ENCODE data around the gene ZFR2.
"Not testable (repeated sequence)": the region's sequence is repeated elsewhere in the genome, so short reads cannot be mapped to it uniquely, and the experiment has no call there.

DNA sequence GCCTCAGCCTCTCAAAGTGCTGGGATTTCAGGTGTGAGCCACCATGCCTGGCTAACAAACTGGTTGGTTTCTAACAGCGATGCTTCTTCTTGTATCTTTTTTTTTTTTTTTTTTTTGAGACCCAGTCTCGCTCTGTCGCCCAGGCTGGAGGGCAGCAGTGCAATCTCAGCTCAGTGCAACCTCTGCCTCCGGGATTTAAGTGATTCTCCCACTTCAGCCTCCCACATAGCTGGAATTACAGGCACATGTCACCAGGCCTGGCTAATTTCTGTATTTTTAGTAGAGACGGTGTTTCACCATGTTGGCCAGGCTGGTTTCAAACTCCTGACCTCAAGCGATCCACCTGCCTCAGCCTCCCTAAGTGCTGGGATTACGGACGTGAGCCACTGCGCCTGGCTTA, 52.7 kb downstream of the ZFR2 start:
- not testable (repeated sequence) for TF ChIP-seq ARNTL (CRISPR knock-in tag; IDR thresholded peaks at IDR 0.05; ENCODE audit: borderline replicate concordance, low read depth); PATZ1 (CRISPR knock-in tag; IDR thresholded peaks at IDR 0.05; ENCODE audit: borderline replicate concordance); GLIS3 (CRISPR knock-in tag; IDR thresholded peaks at IDR 0.05); RARB (CRISPR knock-in tag; IDR thresholded peaks at IDR 0.05)
- TF ChIP-seq, protein P1, sequence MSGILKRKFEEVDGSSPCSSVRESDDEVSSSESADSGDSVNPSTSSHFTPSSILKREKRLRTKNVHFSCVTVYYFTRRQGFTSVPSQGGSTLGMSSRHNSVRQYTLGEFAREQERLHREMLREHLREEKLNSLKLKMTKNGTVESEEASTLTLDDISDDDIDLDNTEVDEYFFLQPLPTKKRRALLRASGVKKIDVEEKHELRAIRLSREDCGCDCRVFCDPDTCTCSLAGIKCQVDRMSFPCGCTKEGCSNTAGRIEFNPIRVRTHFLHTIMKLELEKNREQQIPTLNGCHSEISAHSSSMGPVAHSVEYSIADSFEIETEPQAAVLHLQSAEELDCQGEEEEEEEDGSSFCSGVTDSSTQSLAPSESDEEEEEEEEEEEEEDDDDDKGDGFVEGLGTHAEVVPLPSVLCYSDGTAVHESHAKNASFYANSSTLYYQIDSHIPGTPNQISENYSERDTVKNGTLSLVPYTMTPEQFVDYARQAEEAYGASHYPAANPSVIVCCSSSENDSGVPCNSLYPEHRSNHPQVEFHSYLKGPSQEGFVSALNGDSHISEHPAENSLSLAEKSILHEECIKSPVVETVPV (CRISPR knock-in tag; IDR thresholded peaks at IDR 0.05) = not testable (repeated sequence)

Measured in SK-N-SH treated with all-trans-retinoic acid at 6 μM for 48 hours (cell line).